ENCODE measurements around the gene ITGA7.
A peak's percentile ranks its signal among the peaks of the same experiment; 100 is the strongest.

Gene ITGA7

GRCh38 chr12:55683676-55684075, 24.0 kb downstream of the ITGA7 start:
- H3K4me3 ChIP-seq (ENCODE audit: low read depth, low read length): no peak overlapping the region

GRCh38 chr12:55682087-55682796, 25.5 kb downstream of the ITGA7 start:
- peak overlapping the region; percentile 41 for H3K4me3 ChIP-seq (ENCODE audit: low read depth, low read length)

DNA sequence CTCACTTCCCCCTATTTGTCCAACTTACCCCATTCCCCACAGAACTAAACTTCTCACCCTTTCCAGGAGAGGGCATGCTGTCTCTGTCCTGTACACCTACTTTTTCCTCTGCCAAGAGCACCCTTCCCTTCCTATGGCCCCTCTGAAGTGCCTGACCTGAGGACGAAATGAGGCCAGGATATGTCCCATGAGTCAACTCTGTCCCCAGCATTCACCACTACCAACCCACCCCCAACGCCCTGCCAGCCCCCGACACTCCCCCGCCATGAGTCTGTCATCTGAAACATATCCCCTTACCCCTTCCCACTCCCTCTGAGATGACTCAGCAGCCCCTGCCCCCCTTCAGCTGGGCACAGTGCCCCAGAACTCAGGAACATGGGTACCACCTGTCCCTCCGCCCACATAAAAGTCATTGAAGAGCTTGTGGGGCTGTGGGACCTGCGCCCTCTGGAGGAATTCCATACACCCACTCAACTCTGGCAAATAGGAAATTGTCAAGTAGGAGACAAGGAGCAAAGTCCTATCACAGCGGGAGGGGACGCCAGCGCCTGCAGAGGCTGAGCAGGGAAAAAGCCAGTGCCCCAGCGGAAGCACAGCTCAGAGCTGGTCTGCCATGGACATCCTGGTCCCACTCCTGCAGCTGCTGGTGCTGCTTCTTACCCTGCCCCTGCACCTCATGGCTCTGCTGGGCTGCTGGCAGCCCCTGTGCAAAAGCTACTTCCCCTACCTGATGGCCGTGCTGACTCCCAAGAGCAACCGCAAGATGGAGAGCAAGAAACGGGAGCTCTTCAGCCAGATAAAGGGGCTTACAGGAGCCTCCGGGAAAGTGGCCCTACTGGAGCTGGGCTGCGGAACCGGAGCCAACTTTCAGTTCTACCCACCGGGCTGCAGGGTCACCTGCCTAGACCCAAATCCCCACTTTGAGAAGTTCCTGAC, 26.3 kb downstream of the ITGA7 start:
- peak overlapping the region; percentile 41 for H3K4me3 ChIP-seq (ENCODE audit: low read depth, low read length)

DNA sequence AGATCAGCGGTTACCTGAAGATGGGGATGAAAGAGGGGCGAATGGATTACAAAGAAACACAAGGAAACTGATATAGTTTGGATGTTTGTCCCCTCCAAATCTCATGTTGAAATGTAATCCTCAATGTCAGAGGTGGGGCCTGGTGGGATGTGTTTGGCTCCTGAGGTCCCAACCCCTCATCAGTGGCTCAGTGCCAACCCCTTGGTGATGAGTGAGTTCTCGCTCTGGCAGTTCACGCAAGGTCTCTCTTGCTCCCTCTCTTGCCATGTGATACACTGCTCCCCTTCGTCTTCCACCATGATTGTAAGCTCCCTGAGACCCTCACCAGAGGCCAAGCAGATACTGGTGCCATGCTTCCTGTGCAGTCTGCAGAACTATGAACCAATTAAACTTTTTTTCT, 28.0 kb downstream of the ITGA7 start:
- H3K4me3 ChIP-seq (ENCODE audit: low read depth, low read length): no peak overlapping the region

- no peak overlapping the region for H3K4me3 ChIP-seq (ENCODE audit: low read depth, low read length)
Measured at GRCh38 chr12:55676707-55677106, 31.0 kb downstream of the ITGA7 start.

DNA sequence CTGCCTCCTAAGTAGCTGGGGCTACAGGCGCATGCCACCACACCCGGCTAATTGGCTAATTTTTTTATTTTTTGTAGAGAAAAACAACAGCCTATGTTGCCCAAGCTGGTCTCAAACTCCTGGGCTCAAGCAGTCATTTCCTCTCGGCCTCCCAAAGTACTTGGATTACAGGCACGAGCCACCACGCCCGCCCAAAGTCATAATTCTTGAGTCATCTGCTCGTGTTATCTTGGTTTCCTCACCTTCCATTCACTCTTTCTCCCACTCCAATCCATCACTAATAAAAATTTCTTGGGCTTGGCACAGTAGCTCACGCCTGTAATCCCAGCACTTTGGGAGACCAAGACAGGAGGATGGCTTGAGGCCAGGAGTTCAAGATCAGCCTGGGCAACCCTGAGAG, 32.0 kb downstream of the ITGA7 start:
- H3K4me3 ChIP-seq (ENCODE audit: low read depth, low read length): no peak overlapping the region

DNA sequence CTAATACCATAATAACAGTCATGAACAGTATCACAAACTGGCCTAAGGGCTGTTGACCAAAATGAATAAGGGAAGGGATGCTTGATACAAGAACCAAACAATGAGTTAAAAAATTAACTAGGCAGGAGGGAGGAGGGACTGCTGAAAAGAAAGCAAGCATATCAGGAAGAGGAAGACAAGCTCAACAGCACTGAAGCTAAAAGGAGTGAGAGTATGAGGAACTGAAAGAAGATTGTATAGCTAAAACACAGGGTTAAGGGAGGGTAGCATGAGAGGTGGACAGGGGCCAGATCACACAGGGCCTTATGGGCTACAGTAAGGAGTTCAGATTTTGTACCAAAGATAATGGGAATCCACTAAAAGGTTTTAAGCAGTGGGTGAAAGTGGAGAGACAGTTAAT, 34.1 kb downstream of the ITGA7 start:
- H3K4me3 ChIP-seq (ENCODE audit: low read depth, low read length): no peak overlapping the region

- no peak overlapping the region for H3K4me3 ChIP-seq (ENCODE audit: low read depth, low read length)
Measured at GRCh38 chr12:55671746-55672145, 36.0 kb downstream of the ITGA7 start.

DNA sequence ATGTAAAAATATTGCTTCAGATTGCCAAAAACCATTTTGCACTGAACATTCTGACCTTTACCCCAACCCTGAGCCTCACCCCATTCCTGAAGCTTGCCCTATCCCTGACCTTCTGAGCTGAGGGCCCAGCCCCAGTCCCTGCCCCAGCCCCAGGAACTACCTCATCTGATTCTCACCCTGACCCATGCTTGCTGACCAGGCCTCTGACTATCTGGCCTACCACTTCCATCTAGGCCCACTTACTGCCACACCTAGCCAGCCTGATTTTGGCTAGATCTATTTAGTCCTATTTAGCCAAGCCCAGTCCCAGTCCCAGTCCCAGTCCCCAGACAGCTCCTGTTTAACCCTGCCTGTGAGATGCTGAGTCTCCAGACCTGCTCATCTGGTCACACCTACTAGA, 37.4 kb downstream of the ITGA7 start:
- no peak overlapping the region for H3K4me3 ChIP-seq (ENCODE audit: low read depth, low read length)

GRCh38 chr12:55666508-55666907, 41.2 kb downstream of the ITGA7 start:
- no peak overlapping the region for H3K4me3 ChIP-seq (ENCODE audit: low read depth, low read length)

- no peak overlapping the region for H3K4me3 ChIP-seq (ENCODE audit: low read depth, low read length)
Measured at GRCh38 chr12:55664826-55665225, 42.9 kb downstream of the ITGA7 start.

DNA sequence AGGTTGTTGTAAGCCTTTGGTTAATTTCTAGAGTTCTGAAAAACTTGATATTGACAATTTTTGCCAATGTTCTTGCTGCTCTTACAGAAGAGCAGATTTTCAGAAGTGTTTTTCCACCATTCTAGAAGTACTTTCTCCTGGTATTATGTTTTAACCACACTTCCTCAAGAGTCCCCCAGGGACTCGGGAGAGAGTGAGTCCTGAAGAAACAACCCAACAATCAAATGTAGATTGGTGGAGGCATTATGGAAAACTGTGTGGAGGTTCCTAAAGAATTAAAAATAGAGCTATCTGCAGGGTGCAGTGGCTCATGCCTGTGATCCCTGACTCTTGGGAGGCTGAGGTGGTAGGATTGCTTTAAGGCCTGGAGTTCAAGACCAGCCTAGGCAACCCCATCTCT, 44.3 kb downstream of the ITGA7 start:
- no peak overlapping the region for H3K4me3 ChIP-seq (ENCODE audit: low read depth, low read length)

- H3K4me3 ChIP-seq (ENCODE audit: low read depth, low read length): no peak overlapping the region
Measured at GRCh38 chr12:55659486-55660385, 48.0 kb downstream of the ITGA7 start.

- no peak overlapping the region for H3K4me3 ChIP-seq (ENCODE audit: low read depth, low read length)
Measured at GRCh38 chr12:55658635-55659391, 48.9 kb downstream of the ITGA7 start.

DNA sequence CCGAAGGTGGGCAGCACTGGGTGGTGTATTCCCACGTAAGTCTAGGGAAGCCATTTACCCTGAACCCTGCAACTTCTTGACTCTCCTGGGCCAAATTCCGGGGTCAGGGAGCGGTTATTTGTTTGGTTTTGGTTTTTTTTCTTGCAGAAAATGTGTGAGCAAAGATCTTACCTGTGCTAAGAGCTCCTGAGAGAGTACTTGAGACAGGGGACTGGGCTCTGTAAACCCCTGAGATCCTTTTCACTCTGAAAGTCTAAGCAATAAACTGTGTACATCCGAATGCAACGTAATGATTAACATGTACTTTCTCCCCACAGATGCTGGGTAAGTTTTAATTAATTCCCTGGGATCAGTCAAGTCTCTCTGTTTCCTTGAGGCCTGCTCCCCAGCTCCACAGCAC, 49.5 kb downstream of the ITGA7 start:
- H3K4me3 ChIP-seq (ENCODE audit: low read depth, low read length): no peak overlapping the region

DNA sequence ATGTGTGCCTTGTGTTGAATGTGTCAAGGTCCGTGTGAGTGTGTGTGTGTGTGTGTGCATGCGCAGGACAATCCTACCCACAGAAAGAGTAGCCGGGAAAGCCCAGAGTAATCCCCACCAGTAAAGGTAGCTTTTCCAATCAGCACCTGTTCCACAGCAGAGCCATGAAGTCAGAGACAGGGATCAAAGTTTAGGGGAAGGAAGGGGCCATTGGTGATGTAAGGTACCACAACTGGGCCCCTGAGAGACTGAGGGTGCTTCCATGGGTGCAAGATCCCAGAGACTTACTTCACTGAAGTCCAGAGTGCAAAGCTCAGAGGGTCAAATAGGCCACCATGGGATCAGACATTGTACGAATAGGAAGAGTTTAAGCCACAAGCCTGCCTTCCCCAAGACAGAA, 50.5 kb downstream of the ITGA7 start:
- no peak overlapping the region for H3K4me3 ChIP-seq (ENCODE audit: low read depth, low read length)

GRCh38 chr12:55654511-55655214, 53.0 kb downstream of the ITGA7 start:
- H3K4me3 ChIP-seq (ENCODE audit: low read depth, low read length): no peak overlapping the region

DNA sequence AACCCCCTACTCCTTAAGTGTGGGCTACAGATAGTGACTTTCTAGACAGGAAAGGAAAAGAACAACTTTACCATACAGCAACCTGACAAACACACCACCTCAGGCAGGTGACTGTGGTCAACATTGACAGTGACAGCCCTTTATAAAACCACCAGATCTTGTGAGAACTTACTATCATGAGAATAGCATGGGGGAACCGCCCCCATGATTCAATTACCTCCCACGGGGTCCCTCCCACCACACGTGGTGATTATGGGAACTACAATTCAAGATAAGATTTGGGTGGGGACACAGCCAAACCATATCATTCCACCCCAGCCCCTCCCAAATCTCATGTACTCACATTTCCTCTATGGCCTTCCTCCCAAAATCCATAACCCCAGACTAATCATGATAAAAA, 54.7 kb downstream of the ITGA7 start:
- H3K4me3 ChIP-seq (ENCODE audit: low read depth, low read length): no peak overlapping the region

DNA sequence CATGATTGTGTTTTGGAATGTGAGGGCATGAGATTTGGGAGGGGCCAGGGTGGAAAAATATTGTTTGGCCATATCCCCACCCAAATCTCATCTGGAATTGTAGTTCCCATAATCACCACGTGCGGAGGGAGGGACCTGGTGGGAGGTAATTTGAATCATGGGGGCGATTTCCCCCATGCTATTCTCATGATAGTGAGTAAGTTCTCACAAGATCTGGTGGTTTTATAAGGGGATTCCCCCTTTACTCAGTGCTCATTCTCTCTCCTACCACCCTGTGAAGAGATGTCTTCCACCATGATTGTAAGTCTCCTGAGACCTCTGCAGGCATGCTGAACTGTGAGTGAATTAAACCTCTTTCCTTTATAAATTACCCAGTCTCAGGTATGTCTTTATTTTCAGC, 55.4 kb downstream of the ITGA7 start:
- H3K4me3 ChIP-seq (ENCODE audit: low read depth, low read length): no peak overlapping the region

GRCh38 chr12:55651299-55651683, 56.4 kb downstream of the ITGA7 start:
- no peak overlapping the region for H3K4me3 ChIP-seq (ENCODE audit: low read depth, low read length)
